Measurements from ENCODE around the gene RND2.
"Not testable (repeated sequence)": the region's sequence is repeated elsewhere in the genome, so short reads cannot be mapped to it uniquely, and the experiment has no call there.

Gene RND2

GRCh38 chr17:43024407-43025289 lies at the start of gene RND2:
Gene RND2 (plus strand): TSS chr17:43025231. CDS start chr17:43025348, 117 bp downstream.
- DNase-seq = peak in 55 of 56 donors; percentile 38 to 94 (median 80)

- no peak for DNase-seq
Measured at GRCh38 chr17:42975265-42975664, 49.8 kb upstream of the RND2 start.

- not testable (repeated sequence) for DNase-seq
Measured at GRCh38 chr17:42975701-42976100, 49.3 kb upstream of the RND2 start.

GRCh38 chr17:42979511-42980273 lies 45.3 kb upstream of the RND2 start, which contains the start of gene PTGES3L:
Gene PTGES3L (minus strand): TSS chr17:42980080. CDS start chr17:42980053, 27 bp downstream.
- DNase-seq = peak in 40 of 56 donors; percentile 3 to 77 (median 42)

- peak in 55 of 56 donors; percentile 31 to 94 (median 75) for DNase-seq
Measured at GRCh38 chr17:42980274-42980765, 44.7 kb upstream of the RND2 start, which contains the start of gene RUNDC1. Gene RUNDC1 (plus strand): TSS chr17:42980565. CDS start chr17:42980577, 12 bp downstream.

- peak in 42 of 56 donors; percentile 3 to 69 (median 38) for DNase-seq
Measured at GRCh38 chr17:42980766-42981397, 44.1 kb upstream of the RND2 start.

- no peak for DNase-seq
Measured at GRCh38 chr17:42982266-42982665, 42.8 kb upstream of the RND2 start.

GRCh38 chr17:42985225-42985624 lies 39.8 kb upstream of the RND2 start:
- no peak for DNase-seq

GRCh38 chr17:42989141-42989540 lies 35.9 kb upstream of the RND2 start:
- DNase-seq = no peak

GRCh38 chr17:42989726-42990652 lies 35.0 kb upstream of the RND2 start:
- DNase-seq = no peak

- no peak for DNase-seq
Measured at GRCh38 chr17:42991471-42991870, 33.6 kb upstream of the RND2 start.

- no peak for DNase-seq
Measured at GRCh38 chr17:42992872-42993271, 32.2 kb upstream of the RND2 start.

GRCh38 chr17:42993913-42994312 lies 31.1 kb upstream of the RND2 start:
- DNase-seq = not testable (repeated sequence)

- no peak for DNase-seq
Measured at GRCh38 chr17:42997390-42997983, 27.5 kb upstream of the RND2 start.

GRCh38 chr17:42997984-42998938 lies 26.8 kb upstream of the RND2 start, which contains the start of gene RPL27:
Gene RPL27 (plus strand): TSS chr17:42998419. CDS start chr17:42998751, 332 bp downstream.
- DNase-seq = peak; percentile 82 to 100 (median 98)

- no peak for DNase-seq
Measured at GRCh38 chr17:42999003-42999525, 26.0 kb upstream of the RND2 start.

- not testable (repeated sequence) for DNase-seq
Measured at GRCh38 chr17:43000894-43001293, 24.1 kb upstream of the RND2 start.

- no peak for DNase-seq
Measured at GRCh38 chr17:43003542-43004172, 21.4 kb upstream of the RND2 start.
